Testis (tissue), 3 donors: ENCODE measurements around the gene FLACC1. TPM values are rescaled to one million over a fixed set of nuclear protein-coding genes. Genes with fewer than 3 reads are reported as not detected.

Source experiments
- DNase-seq: peaks from one replicate; pipeline ENCODE4 v3.0.0-alpha.2; 2019
- H3K27ac ChIP-seq, 2 donors: fragments of 200-600 bp; sonication (generic); one replicate each; pipeline ENCODE4 v1.5.1; 2019
- H3K27me3 ChIP-seq: fragments of 200-600 bp; sonication (generic); one replicate; pipeline ENCODE4 v1.5.1; 2019
- H3K36me3 ChIP-seq: fragments of 200-600 bp; sonication (generic); one replicate; pipeline ENCODE4 v1.5.1; 2017; ENCODE audit warnings: low read depth; ENCODE audit errors: missing control alignments
- H3K4me1 ChIP-seq: fragments of 200-600 bp; sonication (generic); one replicate; pipeline ENCODE4 v1.5.1; 2019
- H3K4me3 ChIP-seq, 2 donors: fragments of 200-600 bp; sonication (generic); one replicate each; pipeline ENCODE4 v1.5.1; 2017 to 2019
- H3K9me3 ChIP-seq: fragments of 200-600 bp; sonication (generic); one replicate; pipeline ENCODE4 v1.5.1; 2017
- POLR2A ChIP-seq: fragments of 450-650 bp; IDR thresholded peaks from one replicate; pipeline ENCODE4 v1.6.1; 2017; ENCODE audit warnings: antibody characterized with exemption, mild to moderate bottlenecking, moderate library complexity
- WGBS, 2 donors: methylation state at CpG; one replicate each; pipeline ENCODE4 v1.1.5; 2018; 5-methylcytosine and 5-hydroxymethylcytosine counted together
- intact Hi-C: fragments of 100-400 bp; cut with DNase I; formaldehyde crosslinking; loops from one replicate; pipeline ENCODE4 v1.15.1; 2023; ENCODE audit warnings: low total_unique reads
- polyA plus RNA-seq: library from polyadenylated mRNA; stranded (reverse); fragments of 350-450 nt; fragmentation: Illumina TruSeq; extraction: RNeasy Lipid Tissue Mini Kit (QIAGEN cat#74804); gene quantifications from one replicate; pipeline ENCODE4 v1.2.3, GENCODE V29; 2014; ENCODE audit warnings: low read depth, low replicate concordance; ENCODE audit not compliant: insufficient read depth
- total RNA-seq, 2 donors: library from RNA; depleted of rRNA; stranded (reverse); fragments of >200 nt; gene quantifications; one replicate each; pipeline ENCODE4 v1.2.3, GENCODE V29; 2016
- TF ChIP-seq, protein P1 (sequence below), 3 experiments: fragments of 450-650 bp in 2 of 3; fragments of 200-600 bp in 1 of 3; sonication (generic) in 1 of 3; IDR thresholded peaks; one replicate each; pipeline ENCODE4 v1.5.1; 2016 to 2019; ENCODE audit warnings: antibody characterized with exemption in 3 of 3, mild to moderate bottlenecking in 2 of 3, moderate library complexity in 1 of 3

Gene FLACC1
- total and polyA plus RNA-seq, 3 donors from 2014 or later: 10.5 to 21.5 (median 20.4) TPM

DNA sequence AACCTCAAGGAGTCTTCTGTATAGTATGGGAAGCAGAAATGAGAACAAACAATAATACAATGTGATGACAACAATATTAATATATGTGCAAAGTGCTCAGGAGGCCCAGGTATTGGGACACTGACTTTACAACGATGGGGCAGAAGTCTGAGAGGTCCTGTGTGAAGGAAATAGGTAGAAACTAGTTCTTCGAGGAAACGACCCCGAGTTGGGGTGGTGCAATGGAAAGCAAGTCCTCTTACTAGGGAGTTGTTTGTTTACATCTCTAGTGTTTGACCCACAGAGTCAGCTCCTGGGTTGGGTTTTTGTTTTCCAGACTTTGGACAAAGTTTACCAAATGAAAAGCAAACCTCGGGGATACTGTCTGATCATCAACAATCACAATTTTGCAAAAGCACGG is 80.6 kb downstream of the FLACC1 start:
- DNase-seq: no peak
- Histone ChIP-seq H3K4me3 (no peak overlapping the region), H3K27me3 (no peaks in the 10 kb centered on the region), H3K36me3 (no peaks in the 10 kb centered on the region), H3K9me3 (no peaks in the 10 kb centered on the region), H3K27ac (no peak overlapping the region), H3K4me1 (no peaks in the 10 kb centered on the region)
- intact Hi-C loops: no loop called here
- WGBS, 2 donors: 92% methylated on average over 6 of the region's 6 CpGs
- TF ChIP-seq, protein P1, sequence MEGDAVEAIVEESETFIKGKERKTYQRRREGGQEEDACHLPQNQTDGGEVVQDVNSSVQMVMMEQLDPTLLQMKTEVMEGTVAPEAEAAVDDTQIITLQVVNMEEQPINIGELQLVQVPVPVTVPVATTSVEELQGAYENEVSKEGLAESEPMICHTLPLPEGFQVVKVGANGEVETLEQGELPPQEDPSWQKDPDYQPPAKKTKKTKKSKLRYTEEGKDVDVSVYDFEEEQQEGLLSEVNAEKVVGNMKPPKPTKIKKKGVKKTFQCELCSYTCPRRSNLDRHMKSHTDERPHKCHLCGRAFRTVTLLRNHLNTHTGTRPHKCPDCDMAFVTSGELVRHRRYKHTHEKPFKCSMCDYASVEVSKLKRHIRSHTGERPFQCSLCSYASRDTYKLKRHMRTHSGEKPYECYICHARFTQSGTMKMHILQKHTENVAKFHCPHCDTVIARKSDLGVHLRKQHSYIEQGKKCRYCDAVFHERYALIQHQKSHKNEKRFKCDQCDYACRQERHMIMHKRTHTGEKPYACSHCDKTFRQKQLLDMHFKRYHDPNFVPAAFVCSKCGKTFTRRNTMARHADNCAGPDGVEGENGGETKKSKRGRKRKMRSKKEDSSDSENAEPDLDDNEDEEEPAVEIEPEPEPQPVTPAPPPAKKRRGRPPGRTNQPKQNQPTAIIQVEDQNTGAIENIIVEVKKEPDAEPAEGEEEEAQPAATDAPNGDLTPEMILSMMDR (IDR thresholded peaks at IDR 0.05): no peak
- no peak for TF ChIP-seq POLR2A

DNA sequence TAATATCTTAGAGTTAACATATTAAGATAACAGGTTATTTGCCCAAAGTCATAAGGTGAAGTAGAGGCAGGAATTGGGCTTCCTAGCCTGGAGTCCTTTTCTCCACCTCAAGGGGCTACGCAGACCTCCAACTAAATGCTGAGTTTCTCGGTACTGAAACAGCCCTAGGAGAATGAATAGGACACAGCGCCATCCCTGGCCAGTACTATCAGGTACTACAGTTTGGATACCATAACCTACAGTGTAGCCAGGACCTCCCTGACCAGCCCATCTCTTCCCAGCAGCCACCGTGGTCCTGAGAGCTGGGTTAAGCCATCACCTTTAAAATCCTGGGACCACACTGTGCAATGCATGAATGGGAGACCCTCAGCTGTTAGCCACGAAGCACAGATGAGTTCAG is 81.2 kb downstream of the FLACC1 start:
- TF ChIP-seq POLR2A: no peak
- TF ChIP-seq, protein P1 (IDR thresholded peaks at IDR 0.05): no peak
- intact Hi-C loops: no loop called here
- H3K9me3 ChIP-seq: no peaks in the 10 kb centered on the region
- H3K36me3 ChIP-seq: no peaks in the 10 kb centered on the region
- no peaks in the 10 kb centered on the region for H3K4me1 ChIP-seq
- DNase-seq: no peak
- H3K27me3 ChIP-seq: no peaks in the 10 kb centered on the region
- H3K4me3 ChIP-seq: no peak overlapping the region
- WGBS, 2 donors: 72 to 80% methylated on average over 5 of the region's 5 CpGs
- H3K27ac ChIP-seq: no peak overlapping the region

DNA sequence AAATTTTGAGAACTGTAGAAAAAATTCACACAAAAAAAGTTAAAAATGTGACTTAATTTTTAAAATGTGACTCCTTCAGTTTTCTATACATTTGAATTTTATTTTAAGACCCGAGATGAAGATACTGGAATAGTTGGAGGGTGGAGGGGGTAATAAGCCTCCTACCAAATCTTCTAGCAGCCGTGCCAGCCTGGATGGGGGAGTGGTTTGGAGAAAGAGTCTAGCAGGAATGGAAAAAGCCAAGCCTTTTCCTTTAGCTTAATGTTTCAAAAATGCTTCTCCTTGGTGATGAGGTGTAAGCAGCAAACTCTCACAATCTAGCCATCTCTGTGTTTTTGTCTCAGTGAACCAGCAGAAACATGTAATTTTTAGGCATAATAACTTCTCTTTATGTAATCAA is 82.1 kb downstream of the FLACC1 start:
- Histone ChIP-seq H3K36me3 (no peaks in the 10 kb centered on the region), H3K27me3 (no peaks in the 10 kb centered on the region), H3K4me1 (no peaks in the 10 kb centered on the region), H3K4me3 (no peak overlapping the region), H3K27ac (no peak overlapping the region), H3K9me3 (no peaks in the 10 kb centered on the region)
- DNase-seq: no peak
- intact Hi-C loops: no loop called here
- 87 to 88% methylated on average over 2 of the region's 2 CpGs for WGBS, 2 donors
- TF ChIP-seq, protein P1 (IDR thresholded peaks at IDR 0.05): no peak
- TF ChIP-seq POLR2A: no peak

DNA sequence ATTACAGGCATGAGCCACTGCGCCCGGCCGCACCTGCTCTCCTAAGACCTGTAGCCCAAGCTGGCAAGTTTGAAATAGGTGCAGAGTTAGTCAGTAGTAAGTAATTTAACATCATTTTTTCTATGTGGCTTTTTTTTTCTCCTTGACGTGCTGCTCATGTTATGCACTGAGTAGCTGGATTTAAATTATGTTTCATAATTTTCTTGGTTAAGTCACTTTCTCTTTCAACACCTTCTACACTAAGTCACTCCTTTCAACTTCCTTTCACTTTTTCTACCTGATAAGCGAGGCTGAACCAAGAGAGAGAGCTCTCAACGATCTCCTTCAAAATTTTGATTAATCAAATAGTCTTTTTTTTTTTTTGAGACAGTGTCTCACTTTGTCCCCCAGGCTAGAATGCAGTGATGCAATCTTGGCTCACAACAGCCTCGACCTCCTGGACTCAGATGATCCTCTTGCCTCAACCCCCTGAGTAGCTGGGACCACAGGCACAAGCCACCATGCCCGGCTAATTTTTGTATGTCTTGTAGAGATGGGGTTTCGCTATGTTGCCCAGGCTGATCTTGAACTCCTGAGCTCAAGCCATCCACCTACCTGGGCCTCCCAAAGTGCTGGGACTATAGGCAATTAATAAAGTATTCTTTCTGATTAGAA is 83.7 kb downstream of the FLACC1 start:
- H3K4me1 ChIP-seq: no peaks in the 10 kb centered on the region
- TF ChIP-seq, protein P1 (IDR thresholded peaks at IDR 0.05): no peak
- TF ChIP-seq POLR2A: no peak
- no peak for DNase-seq
- no peak overlapping the region for H3K27ac ChIP-seq
- intact Hi-C loops: no loop called here
- 89 to 95% methylated on average over 8 to 9 of the region's 9 CpGs for WGBS, 2 donors
- no peak overlapping the region for H3K4me3 ChIP-seq
- H3K36me3 ChIP-seq: no peaks in the 10 kb centered on the region
- H3K9me3 ChIP-seq: no peaks in the 10 kb centered on the region
- H3K27me3 ChIP-seq: no peaks in the 10 kb centered on the region

DNA sequence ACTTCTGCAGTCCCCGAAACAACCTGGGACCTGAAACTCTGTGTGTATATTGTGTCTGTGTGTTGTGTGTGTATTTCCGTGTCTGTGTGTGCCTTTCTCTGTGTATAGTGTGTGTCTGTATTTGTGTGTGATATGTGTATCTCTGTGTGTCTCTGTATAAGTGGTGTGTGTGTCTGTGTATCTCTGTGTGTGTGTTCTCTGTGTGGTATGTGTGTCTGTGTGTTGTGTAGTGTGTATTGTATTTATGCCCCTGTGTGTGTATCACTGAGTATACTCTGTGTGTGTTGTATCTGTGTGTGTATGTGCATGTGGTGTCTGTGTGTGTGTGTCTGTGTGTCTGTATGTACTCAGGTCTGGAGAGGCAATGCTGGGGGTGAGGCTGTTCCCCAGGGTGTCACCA is 85.2 kb downstream of the FLACC1 start:
- TF ChIP-seq, protein P1 (IDR thresholded peaks at IDR 0.05): no peak
- TF ChIP-seq POLR2A: no peak
- Histone ChIP-seq H3K36me3 (no peaks in the 10 kb centered on the region), H3K27me3 (no peaks in the 10 kb centered on the region), H3K27ac (no peak overlapping the region), H3K9me3 (no peaks in the 10 kb centered on the region), H3K4me3 (no peak overlapping the region), H3K4me1 (no peaks in the 10 kb centered on the region)
- intact Hi-C loops: no loop called here
- no peak for DNase-seq
- WGBS, 2 donors: 92 to 97% methylated on average over 2 of the region's 2 CpGs
